AG10803 (cell line): ENCODE measurements around the gene FCN2.

Experiments used
- DNase-seq: peaks from one replicate; pipeline ENCODE4 v3.0.0; 2010; ENCODE audit warnings: low read depth
- H3K4me3 ChIP-seq: 2 replicates; pipeline ENCODE4 v1.5.1; 2011; ENCODE audit warnings: mild to moderate bottlenecking, low read length, control low read depth
- CTCF ChIP-seq: conservative IDR thresholded peaks from 2 replicates; pipeline ENCODE4 v1.5.1; 2011; ENCODE audit warnings: mild to moderate bottlenecking, low read length, control low read depth, inconsistent platforms

The FCN2 gene

GRCh38 chr9:134925011-134925511 lies 44.5 kb downstream of the FCN2 start:
- DNase-seq, result no peak
- no peak overlapping the region for H3K4me3 ChIP-seq
- TF ChIP-seq CTCF, result no peak

GRCh38 chr9:134928436-134929192 lies 48.0 kb downstream of the FCN2 start:
- no peak for DNase-seq
- TF ChIP-seq CTCF, result no peak
- H3K4me3 ChIP-seq, result no peak overlapping the region

GRCh38 chr9:134929193-134930158 lies 48.9 kb downstream of the FCN2 start:
- no peak overlapping the region for H3K4me3 ChIP-seq
- DNase-seq, result no peak
- TF ChIP-seq CTCF, result no peak

GRCh38 chr9:134930398-134930797 lies 49.8 kb downstream of the FCN2 start:
- TF ChIP-seq CTCF, result no peak
- no peak overlapping the region for H3K4me3 ChIP-seq
- no peak for DNase-seq

- TF ChIP-seq CTCF, result no peak
- no peak overlapping the region for H3K4me3 ChIP-seq
- no peak for DNase-seq
Observed at GRCh38 chr9:134932171-134932570, 51.6 kb downstream of the FCN2 start.

GRCh38 chr9:134932606-134933005 lies 52.0 kb downstream of the FCN2 start:
- no peak for DNase-seq
- H3K4me3 ChIP-seq, result no peak overlapping the region
- no peak for TF ChIP-seq CTCF
